K562 (cell line): ENCODE data around the gene FERMT3. TPM values are rescaled to one million over a fixed set of nuclear protein-coding genes. Genes with fewer than 3 reads are reported as not detected.

Source experiments
- ARHGAP35 ChIP-seq: fragments of 450-650 bp; IDR thresholded peaks from 2 replicates; pipeline ENCODE4 v1.6.1; 2018; ENCODE audit not compliant: partially characterized antibody
- BMI1 ChIP-seq: fragments of 150-350 bp; IDR thresholded peaks from 2 replicates; pipeline ENCODE4 v1.6.1; 2014; ENCODE audit warnings: low read length
- CHD7 ChIP-seq: fragments of 200-600 bp; sonication (generic); IDR thresholded peaks from one replicate; pipeline ENCODE4 v1.6.1; 2012; ENCODE audit warnings: mild to moderate bottlenecking, low read depth, low read length, inconsistent platforms
- CLOCK ChIP-seq: fragments of 250-450 bp; sonication (Bioruptor Pico); IDR thresholded peaks from 2 replicates; pipeline ENCODE4 v1.4.0; 2020; ENCODE audit warnings: mild to moderate bottlenecking, moderate library complexity, borderline replicate concordance
- TAF9B ChIP-seq: fragments of 450-650 bp; IDR thresholded peaks from 2 replicates; pipeline ENCODE4 v1.6.1; 2018; ENCODE audit warnings: mild to moderate bottlenecking; ENCODE audit not compliant: partially characterized antibody
- TBL1XR1 ChIP-seq, 2 experiments: IDR thresholded peaks; 2 replicates each; pipeline ENCODE4 v1.6.1; 2012; ENCODE audit warnings: improper control_type of control experiment in 2 of 2, low read length in 2 of 2, mild to moderate bottlenecking in 1 of 2
- ZEB2 ChIP-seq: fragments of 450-650 bp; IDR thresholded peaks from 2 replicates; pipeline ENCODE4 v1.6.1; 2016
- ZNF592 ChIP-seq: fragments of 450-650 bp; IDR thresholded peaks from 2 replicates; pipeline ENCODE4 v1.6.1; 2017; ENCODE audit warnings: antibody characterized with exemption, mild to moderate bottlenecking
- polyA plus RNA-seq, 8 experiments: library from polyadenylated mRNA; depleted of rRNA in 4 of 8; stranded (reverse) in 5 of 8; unstranded in 3 of 8; fragments of >200 nt; fragmentation: Nextera tagmentation in 2 of 8; fragmentation: Illumina TruSeq in 1 of 8; extraction: Ambion mirVana in 2 of 8; extraction: Trizol in 1 of 8; gene quantifications; 2 replicates each; pipeline versions ENCODE4 v1.2.1 to v1.2.3, GENCODE V29; 2011 to 2014; ENCODE audit warnings: inconsistent platforms in 1 of 8, missing spikeins in 1 of 8
- total RNA-seq, 7 experiments: library from RNA; depleted of rRNA in 6 of 7; stranded (reverse); fragments of >200 nt in 6 of 7; fragmentation: Illumina TruSeq in 2 of 7; extraction: Trizol in 2 of 7; gene quantifications; 2 replicates each; pipeline versions ENCODE4 v1.2.1 to v1.2.3, GENCODE V29; 2011 to 2021; ENCODE audit warnings: low replicate concordance in 1 of 7

The FERMT3 gene
- total and polyA plus RNA-seq, 9 of the 15 experiments (the other 6 are each of a cell fraction or from before 2014, with no cell fraction given), result 3.2 to 275 (median 79.7) TPM

- TF ChIP-seq ZNF592, result peak; percentile 89
- peak in 1 of 2 experiments; percentile 38; a peak in 1 of 4 replicates for TF ChIP-seq TBL1XR1 (IDR thresholded peaks at IDR 0.05; ENCODE audit: low read length in 2 of 2)
- TF ChIP-seq CLOCK (CRISPR knock-in tag), result no peak
- no peak for TF ChIP-seq ZEB2
- TF ChIP-seq TAF9B, result peak; percentile 39
- no peak for TF ChIP-seq CHD7
- no peak for TF ChIP-seq ARHGAP35
- no peak for TF ChIP-seq BMI1
Measured at GRCh38 chr11:64206457-64207255, at the start of gene FERMT3 (continued).
